SK-N-DZ (cell line): ENCODE data around the gene NAXE.
"Not testable (repeated sequence)": the region's sequence is repeated elsewhere in the genome, so short reads cannot be mapped to it uniquely, and the experiment has no call there.

ENCODE experiments used
- DNase-seq: peaks from one replicate; pipeline ENCODE4 v3.0.0-alpha.2; 2015; ENCODE audit warnings: low spot score

NAXE gene

DNA sequence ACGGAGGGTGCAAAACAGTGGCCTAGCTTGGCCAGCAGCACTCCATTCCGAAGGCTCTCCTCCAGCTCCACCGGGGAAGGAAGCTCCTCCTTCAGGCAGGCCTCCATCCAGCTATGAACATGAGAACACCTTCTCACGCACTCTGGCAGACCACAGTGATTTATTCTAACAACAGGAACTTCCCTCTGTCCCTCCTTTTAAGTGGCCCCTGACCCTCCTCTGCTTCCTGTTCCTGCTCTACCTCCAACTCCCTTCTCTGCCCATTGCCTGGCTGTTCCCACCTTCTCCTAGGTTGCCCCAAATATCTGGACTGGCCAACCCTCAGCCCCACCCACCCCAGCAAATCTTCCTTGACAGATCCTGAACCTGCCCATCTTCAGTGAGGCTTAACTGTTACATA lies 25.1 kb upstream of the NAXE start:
- no peak for DNase-seq

DNA sequence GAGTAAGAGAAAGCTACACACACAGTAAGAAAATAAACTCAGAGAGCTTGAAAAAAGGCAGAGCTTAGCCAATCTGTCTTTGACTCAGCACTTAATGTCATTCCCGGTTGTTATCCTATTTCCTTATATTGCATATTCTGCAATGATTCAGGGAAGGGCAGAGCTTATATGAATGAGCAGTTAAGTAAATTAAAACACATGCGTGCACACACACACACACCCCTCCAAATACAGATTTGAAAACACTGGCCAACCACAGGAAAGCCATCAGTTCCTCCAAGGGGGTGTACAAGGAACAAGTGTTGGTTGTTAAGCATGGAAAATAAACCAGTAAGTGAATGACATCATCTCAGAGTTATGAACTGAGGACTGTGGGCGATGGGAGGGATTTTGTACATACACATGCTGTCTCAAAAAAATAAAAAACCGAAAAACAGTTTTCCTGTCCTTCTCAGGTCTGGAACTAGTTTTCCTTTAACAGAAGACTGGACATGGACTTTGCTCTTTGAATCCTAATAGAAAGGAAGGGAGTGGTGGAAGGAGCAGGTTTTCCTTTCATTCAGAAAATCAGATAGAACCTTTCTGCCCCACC lies 20.2 kb upstream of the NAXE start:
- DNase-seq: no peak

DNA sequence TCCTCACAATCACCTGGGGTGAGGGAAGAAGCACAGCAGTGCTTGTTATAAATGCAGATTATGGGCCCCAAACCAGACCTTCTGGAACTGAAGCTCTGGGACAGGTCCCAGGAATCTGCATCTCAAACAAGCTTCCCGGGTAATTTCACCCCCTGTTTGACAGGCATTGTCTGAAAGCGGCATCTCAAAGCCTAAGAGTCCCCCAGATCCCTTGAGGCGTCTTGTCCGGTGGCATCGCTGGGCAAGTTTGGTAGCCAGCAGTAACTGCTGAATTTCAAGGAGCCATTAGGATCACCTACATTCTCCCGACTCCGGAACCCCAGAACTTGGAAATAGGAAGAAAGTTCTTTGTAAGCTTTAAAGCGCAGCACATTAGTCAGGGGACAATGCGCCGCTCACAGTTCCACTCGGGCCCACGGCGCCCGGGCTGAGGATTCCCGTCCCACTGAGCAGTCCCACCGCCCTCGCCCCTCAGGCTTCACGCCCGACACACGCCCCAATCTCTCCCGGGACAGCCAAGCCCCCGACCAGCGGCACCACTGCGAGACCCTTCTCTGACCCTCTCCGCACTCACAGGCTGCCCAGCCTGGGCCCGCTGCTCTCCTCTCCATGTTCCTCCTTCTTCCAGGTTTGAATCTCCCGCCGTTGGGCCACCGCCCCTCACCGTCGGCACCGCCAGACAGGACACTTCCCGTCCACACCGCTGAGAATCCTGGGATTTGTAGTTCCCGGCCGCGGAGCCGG lies 19.5 kb upstream of the NAXE start, which contains the start of gene IQGAP3:
Gene IQGAP3, minus strand, starts transcription at position 647 of the 744 bp plus-strand sequence. Its CDS starts 36 bp downstream, at position 611.
- peak; percentile 85 for DNase-seq

DNA sequence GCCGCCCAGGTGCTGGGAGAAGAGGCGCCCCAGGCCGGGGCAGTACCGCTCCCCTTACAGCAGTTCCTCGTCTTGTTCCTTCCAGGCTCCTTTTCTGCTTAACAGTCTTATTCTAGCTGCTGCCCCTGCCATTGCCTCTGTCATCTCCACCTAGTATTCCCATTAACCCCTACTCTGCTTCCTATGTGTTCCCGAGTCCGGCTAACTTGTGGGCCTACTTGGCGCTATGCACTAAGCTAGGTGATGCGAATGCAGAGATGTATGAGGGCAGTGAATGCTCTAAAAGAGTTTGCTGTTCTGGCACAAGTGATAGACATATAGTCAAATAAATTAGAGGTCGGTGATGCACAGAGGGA lies 18.9 kb upstream of the NAXE start:
- DNase-seq: no peak

DNA sequence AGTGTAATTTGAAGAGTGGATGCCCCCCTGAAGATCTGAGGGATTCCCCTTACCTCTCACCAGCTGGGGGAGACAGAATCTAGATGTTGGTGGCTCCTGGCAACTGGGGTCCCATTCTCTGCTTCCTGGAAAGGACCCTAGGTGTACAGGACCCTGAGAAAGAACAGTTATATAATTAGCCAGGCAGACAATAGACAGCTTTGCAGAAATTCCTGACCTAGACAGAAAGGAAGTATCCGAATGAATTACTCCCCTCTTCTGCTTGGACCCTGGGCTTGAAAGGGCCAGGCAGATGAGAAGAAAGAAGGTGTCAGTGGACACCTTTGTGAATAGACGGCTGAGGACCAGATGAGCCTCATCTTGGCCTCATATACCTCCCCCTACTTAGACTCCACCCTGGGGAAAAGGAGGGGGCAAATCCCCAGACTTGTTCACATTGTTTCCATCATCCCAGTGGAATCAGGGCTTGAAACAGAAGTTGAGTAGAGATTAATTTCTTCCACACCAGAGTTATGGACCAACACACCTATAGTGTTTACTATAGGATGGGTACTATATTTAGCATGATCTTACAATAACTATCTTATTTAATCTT lies 17.4 kb upstream of the NAXE start:
- DNase-seq: no peak

DNA sequence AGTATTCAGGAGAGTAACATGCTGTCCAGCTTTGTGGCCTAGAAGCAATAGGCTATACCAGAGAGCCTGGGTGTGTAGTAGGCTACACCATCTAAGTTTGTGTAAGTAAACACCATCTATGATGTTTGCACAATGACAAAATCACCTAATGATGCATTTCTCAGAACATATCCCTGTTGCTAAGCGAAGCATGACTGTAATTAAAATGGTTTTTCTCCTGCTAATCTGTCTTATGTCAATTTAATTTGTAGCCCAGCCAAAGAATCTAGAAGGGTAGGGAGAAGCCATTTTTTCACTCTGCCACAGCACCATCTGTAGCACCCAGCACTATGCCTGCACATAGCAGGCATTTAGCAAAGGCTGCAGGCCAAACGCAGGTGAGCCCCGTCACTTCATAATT lies 14.0 kb upstream of the NAXE start:
- DNase-seq: no peak

DNA sequence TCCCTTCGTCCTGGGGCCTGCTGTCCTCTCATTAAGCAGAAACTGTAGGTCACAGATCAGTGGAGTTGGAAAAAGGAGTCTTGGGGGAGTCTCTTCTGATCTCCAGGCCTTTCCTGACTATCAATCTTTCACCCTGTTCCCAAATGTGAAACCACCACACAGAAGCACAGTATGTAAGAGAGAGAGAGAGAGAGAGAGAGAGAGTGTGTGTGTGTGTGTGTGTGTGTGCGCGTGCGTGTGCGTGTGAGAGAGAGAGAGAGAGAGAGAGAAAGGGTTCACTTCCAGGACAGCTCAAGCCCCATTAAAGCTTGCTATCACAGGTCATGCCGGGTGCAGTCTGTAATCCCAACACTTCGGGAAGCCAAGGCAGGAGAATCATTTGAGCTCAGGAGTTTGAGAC lies 13.5 kb upstream of the NAXE start:
- no peak for DNase-seq

DNA sequence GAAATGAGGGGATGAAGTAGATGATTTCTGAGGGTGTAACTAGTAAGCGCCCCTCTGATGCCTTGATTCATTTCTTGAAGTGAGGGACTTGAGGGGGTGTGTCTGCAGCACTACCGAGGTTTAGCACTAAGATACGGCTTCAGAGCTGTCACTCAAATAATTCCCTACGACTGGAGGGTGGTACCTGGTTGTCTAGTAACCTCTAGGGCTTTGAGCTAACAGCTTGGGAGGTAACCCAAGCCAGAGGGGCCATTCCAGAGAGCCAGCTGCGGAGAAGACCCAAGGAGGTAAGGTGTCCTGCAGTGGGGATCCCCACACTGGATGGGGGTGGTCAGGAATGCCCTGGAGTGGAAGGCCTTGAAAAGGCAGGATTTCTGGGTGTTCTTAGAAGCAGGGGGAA lies 12.1 kb upstream of the NAXE start, which contains the start of gene TTC24:
Gene TTC24, plus strand, starts transcription at position 252 of the 400 bp plus-strand sequence. CDS start 1,642 bp downstream, outside the sequence.
- DNase-seq: no peak

DNA sequence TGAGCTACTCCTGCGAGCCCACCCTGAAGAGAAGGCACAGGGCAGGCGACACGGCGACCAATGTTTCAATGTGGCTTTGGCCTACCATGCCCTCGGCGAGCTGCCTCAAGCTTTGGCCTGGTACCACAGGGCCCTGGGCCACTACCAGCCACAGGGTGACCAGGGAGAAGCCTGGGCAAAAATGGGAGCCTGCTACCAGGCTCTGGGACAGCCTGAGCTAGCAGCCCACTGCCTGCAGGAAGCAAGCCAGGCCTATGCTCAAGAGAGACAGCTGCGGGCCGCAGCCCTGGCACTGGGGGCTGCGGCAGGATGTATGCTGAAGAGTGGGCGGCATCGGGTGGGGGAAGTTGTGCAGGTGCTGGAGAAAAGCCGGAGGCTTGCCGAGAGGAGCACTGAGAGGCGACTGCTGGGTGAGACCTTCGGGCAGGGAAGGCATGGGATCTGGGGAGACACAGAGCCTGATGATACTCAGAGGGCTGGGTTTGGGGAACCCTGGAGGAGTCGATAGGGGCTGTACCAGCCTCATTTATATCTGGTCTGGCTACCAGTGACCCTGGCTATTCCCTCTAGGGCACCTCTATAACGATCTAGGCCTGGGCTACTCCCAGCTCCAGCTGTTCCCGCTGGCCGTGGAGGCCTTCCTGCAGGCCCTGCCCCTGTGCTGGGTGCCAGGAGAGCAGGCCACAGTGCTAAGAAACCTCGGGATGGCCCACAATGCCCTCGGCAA lies 9.8 kb upstream of the NAXE start:
- no peak for DNase-seq

DNA sequence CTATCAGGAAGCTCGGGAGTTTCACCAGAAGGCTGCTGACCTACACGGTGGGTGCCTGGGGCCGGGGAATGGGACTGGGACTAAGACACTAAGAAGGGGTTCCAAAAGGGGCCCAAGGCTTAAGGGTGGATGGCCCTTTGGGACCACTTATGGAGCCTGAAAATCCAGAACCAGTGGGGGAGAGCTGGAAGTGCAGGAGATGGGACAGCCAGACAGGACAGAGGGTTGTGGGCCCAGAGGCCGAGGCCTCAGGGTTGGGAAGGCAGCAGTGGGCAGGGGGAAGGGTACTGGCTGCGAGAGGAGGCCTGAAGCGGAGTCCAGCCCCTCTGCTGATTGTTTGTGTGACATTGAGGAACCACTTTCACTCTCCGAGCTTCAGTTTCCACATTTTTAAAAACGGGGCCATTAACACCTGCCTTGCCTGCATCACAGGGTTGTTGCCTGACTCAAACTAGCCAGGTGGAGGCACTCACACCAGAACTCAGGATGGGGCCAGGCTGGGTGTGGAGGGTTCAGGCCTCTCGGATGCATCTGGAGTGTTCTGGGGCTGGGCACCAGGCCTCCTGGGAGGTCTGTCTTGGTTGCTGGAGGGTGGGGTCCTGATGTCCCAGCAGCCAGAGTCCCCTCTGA lies 9.1 kb upstream of the NAXE start:
- no peak for DNase-seq

DNA sequence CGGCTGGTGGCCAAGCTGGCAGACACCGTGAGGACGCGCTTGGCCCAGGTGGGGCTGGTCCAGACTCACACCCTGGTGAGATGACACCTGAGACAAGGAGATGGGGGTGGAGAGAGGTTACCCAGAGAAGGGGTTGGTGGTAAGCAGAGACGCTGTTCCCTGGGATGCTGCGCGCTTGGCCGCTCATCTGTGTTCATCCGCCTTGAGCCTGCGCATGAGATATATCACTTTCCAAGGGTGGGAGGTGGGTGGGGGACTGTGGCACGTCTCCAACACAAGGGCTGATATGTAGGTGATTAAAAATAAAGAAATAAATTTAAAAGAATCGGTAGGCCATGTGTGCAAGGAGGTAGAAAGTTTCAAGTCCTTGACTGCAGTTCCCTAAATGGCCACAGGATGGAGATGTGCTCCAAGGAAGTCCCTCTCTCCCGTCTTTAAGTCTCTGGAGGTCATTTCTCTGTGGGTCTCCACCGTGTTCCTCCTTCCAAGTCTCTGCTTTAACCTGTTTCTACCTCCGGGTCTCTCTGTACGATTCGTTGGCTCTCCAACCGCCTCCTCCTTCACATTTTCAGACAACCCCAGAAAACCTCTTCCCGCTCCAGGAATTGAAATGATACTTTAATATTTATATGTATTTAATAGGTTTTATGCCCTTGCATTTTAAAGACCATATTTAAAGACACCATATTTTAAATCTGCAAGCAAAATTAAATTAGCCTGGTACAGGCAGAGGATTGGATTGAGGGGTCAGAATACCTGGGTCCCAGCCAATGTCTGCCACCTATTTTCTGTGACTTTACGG lies 7.6 kb upstream of the NAXE start:
- peak; percentile 86 for DNase-seq

DNA sequence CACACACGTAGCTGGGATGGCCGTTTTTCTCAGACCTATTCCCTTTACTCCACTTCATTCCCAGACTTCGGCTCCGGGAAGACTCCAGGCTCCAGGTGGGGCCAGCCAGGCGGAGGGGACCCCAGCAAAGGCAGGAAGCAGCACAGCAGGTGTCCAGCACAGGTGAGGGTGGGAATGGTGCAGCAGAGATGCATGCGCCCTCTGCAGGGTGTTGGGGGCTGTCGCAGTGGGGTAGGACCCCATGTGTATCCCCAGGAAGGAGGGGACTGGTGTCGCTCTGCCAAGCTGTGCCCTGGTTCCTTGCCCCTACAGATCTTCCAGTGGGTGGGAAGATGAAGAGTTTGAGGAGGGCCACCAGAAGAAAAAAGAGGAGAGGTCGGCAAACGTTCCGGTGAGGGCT lies 6.8 kb upstream of the NAXE start:
- no peak for DNase-seq

DNA sequence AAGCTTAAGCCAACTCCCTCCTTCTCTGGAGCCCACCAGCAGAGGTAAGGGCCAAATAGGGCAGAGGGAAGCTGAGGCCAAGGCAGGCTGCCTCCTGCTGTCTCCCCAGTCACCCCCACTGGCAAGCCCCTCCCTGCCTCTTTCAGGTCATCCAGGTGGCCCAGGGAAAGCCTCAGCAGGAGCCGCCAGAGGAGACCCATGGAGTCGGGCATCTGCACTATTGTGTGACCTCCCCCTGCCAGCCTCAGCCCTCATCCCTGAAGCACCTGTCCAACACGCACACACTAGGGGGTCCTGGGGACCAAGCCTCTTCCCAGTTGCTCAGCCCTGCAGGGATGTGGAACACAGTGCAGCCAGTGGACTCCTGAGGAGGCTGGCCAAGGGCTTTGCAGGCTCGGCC lies 5.3 kb upstream of the NAXE start:
- DNase-seq: no peak

DNA sequence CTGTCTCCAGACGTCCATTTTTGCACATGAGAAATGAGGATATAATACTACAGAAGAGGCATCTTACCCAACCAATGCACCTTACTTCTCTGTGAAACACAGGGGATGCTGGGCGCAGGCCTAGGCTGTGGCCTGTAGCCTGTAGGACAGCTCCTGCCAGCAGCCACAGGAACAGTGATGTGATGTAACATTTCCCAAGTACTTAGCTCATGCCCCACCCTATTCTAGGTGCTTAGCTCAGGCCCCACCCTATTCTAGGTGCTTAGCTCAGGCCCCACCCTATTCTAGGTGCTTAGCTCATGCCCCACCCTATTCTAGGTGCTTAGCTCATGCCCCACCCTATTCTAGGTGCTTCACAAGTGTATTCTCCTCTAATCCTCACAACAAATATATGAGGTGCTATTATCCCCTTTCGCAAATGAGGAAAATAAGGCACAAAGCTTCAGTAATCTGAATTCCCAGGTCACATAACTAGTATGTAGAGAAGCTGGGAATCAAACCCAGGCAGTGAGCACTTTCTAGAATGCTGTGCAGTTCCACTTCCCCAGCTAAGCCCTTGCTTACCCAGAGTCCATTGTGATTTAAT lies 4.6 kb upstream of the NAXE start:
- DNase-seq: no peak

DNA sequence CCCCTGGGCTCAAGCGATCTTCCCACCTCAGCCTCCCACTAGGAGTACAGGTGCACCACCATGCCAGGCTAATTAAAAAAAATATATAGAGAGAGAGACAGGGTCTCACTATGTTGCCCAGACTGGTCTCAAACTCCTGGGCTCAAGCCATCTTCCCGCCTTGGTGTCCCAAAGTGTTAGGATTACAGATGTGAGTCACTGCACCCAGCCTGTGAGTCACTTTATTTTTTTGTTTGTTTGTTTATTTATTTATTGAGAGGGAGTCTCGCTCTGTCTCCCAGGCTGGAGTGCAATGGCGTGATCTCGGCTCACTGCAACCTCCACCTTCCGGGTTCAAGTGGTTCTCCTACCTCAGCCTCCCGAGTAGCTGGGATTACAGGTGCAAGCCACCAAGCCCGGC lies 3.6 kb upstream of the NAXE start:
- not testable (repeated sequence) for DNase-seq

DNA sequence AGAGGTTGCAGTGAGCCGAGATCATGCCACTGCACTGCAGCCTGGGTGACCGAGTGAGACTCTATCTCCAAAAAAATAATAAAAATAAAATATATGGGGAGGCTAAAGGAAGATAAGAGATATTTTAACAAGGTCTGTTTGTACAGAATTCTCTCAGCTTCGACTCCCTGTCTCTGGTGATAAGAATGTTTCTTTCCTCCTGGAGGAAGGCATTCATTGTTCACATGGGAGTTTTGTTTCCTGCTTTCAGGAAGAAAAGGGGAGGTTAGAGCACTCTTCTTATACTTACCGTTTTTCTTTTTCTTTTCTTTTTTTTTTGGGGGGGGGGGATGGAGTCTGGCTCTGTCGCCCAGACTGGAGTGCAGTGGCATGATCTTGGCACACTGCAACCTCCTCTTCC lies 2.0 kb upstream of the NAXE start:
- DNase-seq: no peak

DNA sequence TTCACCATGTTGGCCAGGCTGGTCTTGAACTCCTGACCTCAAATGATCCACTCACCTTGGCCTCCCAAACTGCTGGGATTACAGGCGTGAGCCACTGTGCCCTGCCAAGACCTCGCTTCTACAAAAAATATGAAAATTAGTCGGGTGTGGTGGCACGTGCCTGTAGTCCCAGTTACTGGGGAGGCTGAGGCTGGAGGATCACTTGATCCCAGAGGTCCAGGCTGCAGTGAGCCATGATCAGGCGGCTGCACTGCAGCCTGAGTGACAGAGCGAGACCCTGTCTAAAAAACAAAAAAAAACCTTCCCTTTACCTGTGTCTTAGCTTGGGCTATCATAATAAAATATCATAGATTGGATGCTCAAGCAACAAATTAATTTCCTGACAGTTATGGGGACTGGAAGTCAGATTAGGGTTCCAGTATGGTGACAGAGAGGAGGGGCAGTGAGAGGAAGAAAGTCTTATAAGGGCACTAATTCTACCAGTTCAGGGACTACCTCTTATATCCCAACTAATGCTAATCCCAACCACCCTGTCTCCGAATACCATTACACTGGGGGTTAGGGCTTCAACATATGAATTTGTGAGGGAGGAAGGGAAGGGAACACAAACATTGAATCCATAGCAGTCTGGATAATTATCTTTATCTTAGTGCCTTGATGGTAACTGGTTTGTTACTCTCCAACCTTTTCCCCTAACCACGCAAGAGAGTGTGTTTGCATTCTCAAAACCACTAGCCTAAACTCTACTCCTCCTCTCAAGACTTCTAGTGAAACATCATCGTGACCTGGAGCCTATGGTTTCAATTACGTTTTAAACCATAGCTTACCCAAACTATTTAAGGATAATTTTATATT lies 1.0 kb upstream of the NAXE start:
- no peak for DNase-seq

DNA sequence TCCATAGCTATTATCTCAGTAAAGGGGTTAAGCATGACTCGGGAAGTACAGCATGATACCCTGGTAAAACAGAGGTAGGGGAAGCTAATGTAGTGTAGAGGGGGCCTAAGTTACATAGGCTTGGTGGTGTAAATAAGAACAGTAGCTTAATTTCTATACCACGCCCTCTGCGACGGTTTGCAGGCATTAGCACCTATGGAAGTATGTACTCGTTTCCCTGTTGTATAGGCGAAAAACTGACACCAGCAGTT lies 470 bp upstream of the NAXE start:
- DNase-seq: no peak

DNA sequence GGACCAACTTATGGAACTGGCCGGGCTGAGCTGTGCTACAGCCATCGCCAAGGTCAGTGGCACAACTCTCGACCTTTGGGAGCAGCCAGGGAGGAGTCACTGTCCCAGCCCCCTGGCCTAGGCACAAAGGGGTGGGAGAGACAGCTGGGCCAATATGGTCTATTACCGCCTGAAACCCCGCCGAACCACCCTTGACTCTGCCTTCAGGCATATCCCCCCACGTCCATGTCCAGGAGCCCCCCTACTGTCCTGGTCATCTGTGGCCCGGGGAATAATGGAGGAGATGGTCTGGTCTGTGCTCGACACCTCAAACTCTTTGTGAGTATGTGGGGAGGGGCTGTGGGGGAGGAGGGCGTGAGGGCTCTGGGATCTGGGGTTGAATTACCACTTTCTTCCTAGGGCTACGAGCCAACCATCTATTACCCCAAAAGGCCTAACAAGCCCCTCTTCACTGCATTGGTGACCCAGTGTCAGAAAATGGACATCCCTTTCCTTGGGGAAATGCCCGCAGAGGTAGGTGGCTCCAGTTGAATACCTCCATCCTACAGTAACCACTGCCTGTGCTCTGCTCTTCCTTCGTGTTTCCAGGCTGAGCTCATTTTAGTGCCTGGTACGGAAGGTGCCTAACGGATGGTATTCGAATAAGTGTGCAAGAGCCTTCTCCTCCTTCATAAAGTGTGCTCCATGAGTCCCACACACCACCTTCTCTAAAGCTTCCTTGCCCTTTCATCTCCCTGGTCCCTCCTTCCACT lies 758 bp downstream of the NAXE start:
- DNase-seq: no peak
